Adrenal gland (tissue), 12 donors: Measurements from ENCODE around the gene SNX25. TPM values are rescaled to one million over a fixed set of nuclear protein-coding genes. Genes with fewer than 3 reads are reported as not detected.

Experiments
- DNase-seq, 7 donors: peaks; one replicate each; pipeline ENCODE4 v3.0.0-alpha.2; 2019 to 2020
- H3K27ac ChIP-seq, 5 donors: fragments of 200-600 bp; sonication (generic) in 4 of 5; 1 replicate in 3 of 5; 2 replicates in 2 of 5; pipeline versions ENCODE4 v1.5.1 to v1.8.0; 2016 to 2020; ENCODE audit warnings: mild to moderate bottlenecking in 1 of 5
- H3K27me3 ChIP-seq: fragments of 200-600 bp; 2 replicates; pipeline ENCODE4 v1.8.0; 2021
- H3K36me3 ChIP-seq, 2 donors: fragments of 200-600 bp; replicated peaks in 1 of 2; 1 replicate in 1 of 2; 2 replicates in 1 of 2; pipeline versions ENCODE4 v1.5.1 to v1.8.0; 2018 to 2022
- H3K4me1 ChIP-seq, 2 donors: fragments of 200-600 bp; replicated peaks in 1 of 2; 1 replicate in 1 of 2; 2 replicates in 1 of 2; pipeline versions ENCODE4 v1.5.1 to v1.8.0; 2018 to 2021
- H3K4me3 ChIP-seq, 4 donors: fragments of 200-600 bp; sonication (generic) in 3 of 4; one replicate each; pipeline ENCODE4 v1.5.1; 2016 to 2018
- H3K9me3 ChIP-seq, 3 donors: fragments of 200-600 bp; sonication (generic) in 1 of 3; replicated peaks in 1 of 3; 1 replicate in 2 of 3; 2 replicates in 1 of 3; pipeline versions ENCODE4 v1.5.1 to v1.8.0; 2016 to 2021
- POLR2A ChIP-seq, 2 donors: fragments of 450-650 bp; IDR thresholded peaks; one replicate each; pipeline ENCODE4 v1.6.1; 2017; ENCODE audit warnings: antibody characterized with exemption in 2 of 2, mild to moderate bottlenecking in 2 of 2, moderate library complexity in 1 of 2
- WGBS, 4 donors: extraction: QIAGEN DNeasy Blood & Tissue Kit in 2 of 4; methylation state at CpG; one replicate each; pipeline versions ENCODE4 v1.1.5 to v1.1.7; 2013 to 2017; 5-methylcytosine and 5-hydroxymethylcytosine counted together
- intact Hi-C, 2 donors: fragments of 100-400 bp; cut with DNase I; formaldehyde crosslinking; loops; one replicate each; pipeline versions ENCODE4 v1.14.1 to v1.15.0; 2022 to 2023
- polyA plus RNA-seq, 3 donors: library from polyadenylated mRNA; stranded (reverse); fragments of 200-250 nt in 2 of 3; fragments of 350-450 nt in 1 of 3; fragmentation: Illumina TruSeq in 1 of 3; extraction: RNeasy Lipid Tissue Mini Kit (QIAGEN cat#74804) in 1 of 3; gene quantifications; one replicate each; pipeline ENCODE4 v1.2.3, GENCODE V29; 2013 to 2014
- total RNA-seq, 9 donors: library from RNA; depleted of rRNA in 4 of 9; stranded (reverse); fragments of >200 nt in 4 of 9; fragments of 120-200 nt in 1 of 9; fragmentation: NEBNext Ultra II Directional in 1 of 9; extraction: Animal tissue kit (Norgen Biotek cat#: 25700) in 1 of 9; gene quantifications; one replicate each; pipeline versions ENCODE4 v1.1.0 to v1.2.4, GENCODE V29; 2013 to 2023
- TF ChIP-seq, protein P1 (sequence below), 6 experiments: fragments of 450-650 bp in 4 of 6; fragments of 200-600 bp in 2 of 6; sonication (generic) in 1 of 6; IDR thresholded peaks; 1 replicate in 5 of 6; 2 replicates in 1 of 6; pipeline versions ENCODE4 v1.5.1 to v1.8.0; 2016 to 2021; ENCODE audit warnings: antibody characterized with exemption in 6 of 6, mild to moderate bottlenecking in 2 of 6, moderate library complexity in 1 of 6
- donor health status: healthy with polysubstance abuse.
- donor health status: Bipolar disorder and iron deficiency.
- donor health status: DM: yes; HTN: yes; CAD: no.
- donor health status: DM: no; HTN: no; CAD: no.
- donor health status: DM: no; HTN: no; CAD: no.
- donor health status: DM: yes; HTN: yes; CAD: no.

The SNX25 gene
- total and polyA plus RNA-seq, 12 donors: 4.7 to 29.3 (median 13.3) TPM

DNA sequence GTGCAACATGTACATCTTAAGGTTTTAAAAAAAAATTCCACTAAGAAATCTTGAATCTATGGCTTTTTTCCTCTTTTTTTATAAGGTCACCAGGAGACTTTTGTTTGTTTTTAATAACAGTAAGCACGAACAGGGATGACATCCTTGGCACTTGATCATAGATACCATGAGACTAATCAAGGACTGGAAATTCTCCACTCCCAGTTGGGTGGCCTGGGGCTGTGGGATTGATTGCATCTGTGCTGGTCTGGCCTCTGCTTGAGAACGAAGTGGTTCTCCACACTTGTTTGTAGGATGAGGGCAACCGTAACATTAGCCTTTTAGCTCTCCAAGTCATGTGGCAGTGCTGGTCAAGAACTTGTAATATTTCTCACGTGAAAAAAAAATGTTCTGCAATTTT is 35.4 kb downstream of the SNX25 start:
- Histone ChIP-seq H3K4me3 (no peak overlapping the region), H3K4me1 (peaks cover 0 to 24% of the 10 kb centered on the region in 2 donors), H3K9me3 (no peaks in the 10 kb centered on the region), H3K27ac (no peak overlapping the region), H3K36me3 (no peaks in the 10 kb centered on the region), H3K27me3 (no peaks in the 10 kb centered on the region)
- no peak for DNase-seq
- TF ChIP-seq, protein P1, sequence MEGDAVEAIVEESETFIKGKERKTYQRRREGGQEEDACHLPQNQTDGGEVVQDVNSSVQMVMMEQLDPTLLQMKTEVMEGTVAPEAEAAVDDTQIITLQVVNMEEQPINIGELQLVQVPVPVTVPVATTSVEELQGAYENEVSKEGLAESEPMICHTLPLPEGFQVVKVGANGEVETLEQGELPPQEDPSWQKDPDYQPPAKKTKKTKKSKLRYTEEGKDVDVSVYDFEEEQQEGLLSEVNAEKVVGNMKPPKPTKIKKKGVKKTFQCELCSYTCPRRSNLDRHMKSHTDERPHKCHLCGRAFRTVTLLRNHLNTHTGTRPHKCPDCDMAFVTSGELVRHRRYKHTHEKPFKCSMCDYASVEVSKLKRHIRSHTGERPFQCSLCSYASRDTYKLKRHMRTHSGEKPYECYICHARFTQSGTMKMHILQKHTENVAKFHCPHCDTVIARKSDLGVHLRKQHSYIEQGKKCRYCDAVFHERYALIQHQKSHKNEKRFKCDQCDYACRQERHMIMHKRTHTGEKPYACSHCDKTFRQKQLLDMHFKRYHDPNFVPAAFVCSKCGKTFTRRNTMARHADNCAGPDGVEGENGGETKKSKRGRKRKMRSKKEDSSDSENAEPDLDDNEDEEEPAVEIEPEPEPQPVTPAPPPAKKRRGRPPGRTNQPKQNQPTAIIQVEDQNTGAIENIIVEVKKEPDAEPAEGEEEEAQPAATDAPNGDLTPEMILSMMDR (IDR thresholded peaks at IDR 0.05): no peak
- TF ChIP-seq POLR2A (IDR thresholded peaks at IDR 0.05): no peak
- 50 to 71% (median 64%) methylated on average over 4 of the region's 4 CpGs for WGBS, 4 donors
- intact Hi-C loops: no loop called here

DNA sequence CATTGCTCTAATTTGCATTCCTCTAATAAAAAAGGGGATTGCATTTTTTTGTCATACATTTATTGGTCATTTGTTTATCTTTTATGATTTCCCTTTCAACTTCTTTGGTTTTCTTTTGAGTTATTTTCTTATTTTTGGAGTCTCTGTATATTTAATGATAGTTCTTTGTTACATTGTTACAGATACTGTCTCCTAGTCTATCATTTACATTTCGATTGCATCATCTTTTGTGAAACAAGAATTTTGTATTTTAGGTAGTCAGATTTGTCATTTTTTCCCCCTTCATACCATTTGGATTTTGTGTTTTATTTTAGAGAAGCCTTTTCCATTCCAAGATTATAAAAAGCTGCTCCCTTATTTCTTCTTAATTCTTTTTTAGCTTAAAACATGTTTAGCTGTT is 37.1 kb downstream of the SNX25 start:
- H3K9me3 ChIP-seq: no peaks in the 10 kb centered on the region
- TF ChIP-seq POLR2A (IDR thresholded peaks at IDR 0.05): no peak
- TF ChIP-seq, protein P1 (IDR thresholded peaks at IDR 0.05): no peak
- peaks cover 0 to 24% of the 10 kb centered on the region in 2 donors for H3K4me1 ChIP-seq
- no peaks in the 10 kb centered on the region for H3K36me3 ChIP-seq
- H3K27ac ChIP-seq: no peak overlapping the region
- no peaks in the 10 kb centered on the region for H3K27me3 ChIP-seq
- DNase-seq: no peak
- intact Hi-C loops: no loop called here
- 83 to 89% (median 88%) methylated on average over 1 of the region's 1 CpG for WGBS, 4 donors
- H3K4me3 ChIP-seq: no peak overlapping the region

DNA sequence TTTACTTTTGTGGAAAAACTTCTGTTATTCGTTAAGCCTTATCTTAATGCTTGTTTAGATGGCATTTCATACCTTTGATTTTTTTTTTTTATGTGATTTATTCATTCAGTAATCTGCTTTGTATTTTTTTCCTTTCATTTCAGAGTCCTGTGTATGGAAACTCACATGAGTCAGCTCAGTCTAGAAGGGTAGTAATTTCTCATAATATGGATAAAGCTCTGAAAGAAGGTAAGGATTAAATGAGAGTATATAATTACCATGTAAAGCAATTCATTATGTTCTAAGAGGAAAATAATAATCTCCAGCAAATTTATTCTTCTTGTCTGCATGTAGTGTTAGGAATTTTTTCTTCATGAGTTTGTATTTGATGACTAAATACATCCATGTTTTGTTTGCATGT is 37.8 kb downstream of the SNX25 start:
- H3K36me3 ChIP-seq: no peaks in the 10 kb centered on the region
- TF ChIP-seq POLR2A (IDR thresholded peaks at IDR 0.05): no peak
- TF ChIP-seq, protein P1 (IDR thresholded peaks at IDR 0.05): no peak
- no peak overlapping the region for H3K4me3 ChIP-seq
- no peak overlapping the region for H3K27ac ChIP-seq
- no peaks in the 10 kb centered on the region for H3K27me3 ChIP-seq
- DNase-seq: no peak
- 32 to 43% (median 41%) methylated on average over 1 of the region's 1 CpG for WGBS, 4 donors
- intact Hi-C loops: no loop called here
- no peaks in the 10 kb centered on the region for H3K9me3 ChIP-seq
- H3K4me1 ChIP-seq: peaks cover 0 to 31% of the 10 kb centered on the region in 2 donors

DNA sequence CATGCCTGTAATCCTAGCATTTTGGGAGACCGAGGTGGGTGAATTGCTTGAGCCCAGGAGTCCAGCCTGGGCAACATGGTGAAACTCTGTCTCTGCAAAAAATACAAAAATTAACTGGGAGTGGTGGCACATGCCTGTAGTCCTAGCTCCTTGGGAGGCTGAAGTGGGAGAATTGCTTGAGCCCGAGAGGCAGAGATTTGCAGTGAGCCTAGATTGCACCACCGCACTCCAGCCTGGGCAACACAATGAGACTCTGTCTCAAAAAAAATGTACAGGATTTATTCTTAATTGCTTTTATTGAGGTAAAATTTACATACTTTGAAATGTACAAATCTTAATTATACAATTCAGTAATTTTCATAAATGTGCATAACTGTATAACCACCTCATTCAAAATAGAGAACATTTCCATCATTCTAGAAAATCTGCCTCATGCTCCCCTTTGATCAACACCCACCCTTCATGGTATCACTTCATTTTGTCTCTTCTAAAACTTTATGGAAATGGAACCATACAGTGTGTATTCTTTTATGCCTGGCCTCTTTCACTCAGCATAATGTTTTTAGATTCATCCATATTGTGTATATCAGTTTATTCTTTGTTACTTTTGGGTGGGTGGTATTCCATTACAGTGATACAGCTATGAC is 39.1 kb downstream of the SNX25 start:
- TF ChIP-seq, protein P1 (IDR thresholded peaks at IDR 0.05): no peak
- TF ChIP-seq POLR2A (IDR thresholded peaks at IDR 0.05): no peak
- H3K4me3 ChIP-seq: no peak overlapping the region
- H3K27ac ChIP-seq: no peak overlapping the region
- no peaks in the 10 kb centered on the region for H3K9me3 ChIP-seq
- no peak for DNase-seq
- intact Hi-C loops: no loop called here
- no peaks in the 10 kb centered on the region for H3K36me3 ChIP-seq
- WGBS, 4 donors: 95 to 99% (median 97%) methylated on average over 3 of the region's 3 CpGs
- no peaks in the 10 kb centered on the region for H3K27me3 ChIP-seq
- peaks cover 0 to 31% of the 10 kb centered on the region in 2 donors for H3K4me1 ChIP-seq
